ENCODE results near the gene XNDC1N. TPM values are rescaled to one million over a fixed set of nuclear protein-coding genes. Genes with fewer than 3 reads are reported as not detected.
A peak's percentile ranks its signal among the peaks of the same experiment; 100 is the strongest.

The XNDC1N gene
- total RNA-seq, 1 experiment from 2014 or later, result 15.8 TPM

DNA sequence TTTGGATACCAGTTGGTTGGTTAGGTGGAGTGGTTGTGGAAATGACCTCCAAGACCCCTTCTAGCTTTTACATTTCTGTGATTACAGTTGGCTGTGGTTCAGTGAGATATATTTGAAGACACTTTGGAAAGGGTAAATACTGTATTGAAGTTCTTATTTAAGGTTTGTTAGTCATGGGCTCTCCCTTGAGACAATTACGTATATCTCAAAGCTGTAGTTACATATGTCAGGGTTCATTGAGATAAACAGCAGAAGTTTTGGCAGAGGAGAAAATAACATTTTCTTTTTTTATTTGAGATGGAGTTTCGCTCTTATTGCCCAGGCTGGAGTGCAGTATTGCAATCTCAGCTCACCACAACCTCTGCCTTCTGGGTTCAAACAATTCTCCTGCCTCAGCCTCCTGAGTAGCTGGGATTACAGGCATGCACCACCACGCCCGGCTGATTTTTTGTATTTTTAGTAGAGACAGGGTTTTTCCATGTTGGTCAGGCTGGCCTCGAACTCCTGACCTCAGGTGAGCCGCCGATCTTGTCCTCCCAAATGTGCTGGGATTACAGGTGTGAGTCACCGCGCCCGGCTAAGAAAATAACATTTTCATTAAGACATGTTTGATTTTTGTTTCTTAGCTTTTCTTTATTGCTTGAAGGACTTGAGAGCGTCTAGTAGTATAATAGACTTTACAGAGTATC lies 2.3 kb upstream of the XNDC1N start:
- H3K27ac ChIP-seq (ENCODE audit: low read depth, low read length, poor library complexity, severe bottlenecking), result no peak overlapping the region

DNA sequence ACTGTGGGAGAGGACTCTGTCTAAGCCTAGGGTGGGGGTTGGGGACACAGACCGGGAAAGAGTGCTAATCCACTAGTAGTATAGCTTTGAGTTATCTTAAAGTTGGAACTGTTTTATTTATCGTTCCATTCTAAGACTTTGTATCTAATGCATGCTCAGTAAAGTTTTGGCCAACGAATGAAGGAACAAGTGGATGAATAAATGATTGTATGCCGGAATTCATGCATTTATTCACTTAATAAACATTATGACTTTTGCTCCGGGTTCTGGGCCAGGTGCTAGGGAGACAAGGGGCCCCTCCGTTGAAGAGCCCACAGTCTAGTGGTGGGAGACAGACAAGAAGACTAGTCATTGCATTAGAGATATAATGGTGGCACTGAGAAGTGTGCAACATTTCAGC lies 1.1 kb upstream of the XNDC1N start:
- POLR2A ChIA-PET (ENCODE audit: low non-redundant PET), result interaction anchor here (0.6 kb wide), 1 partner anchor 220 kb away, joined by 3 read pairs; no protein-coding TSS in a partner anchor
- no peak for TF ChIP-seq EZH2 (IDR thresholded peaks at IDR 0.05; ENCODE audit: borderline replicate concordance, low read depth, low read length, poor library complexity, severe bottlenecking)
- TF ChIP-seq, protein P1, sequence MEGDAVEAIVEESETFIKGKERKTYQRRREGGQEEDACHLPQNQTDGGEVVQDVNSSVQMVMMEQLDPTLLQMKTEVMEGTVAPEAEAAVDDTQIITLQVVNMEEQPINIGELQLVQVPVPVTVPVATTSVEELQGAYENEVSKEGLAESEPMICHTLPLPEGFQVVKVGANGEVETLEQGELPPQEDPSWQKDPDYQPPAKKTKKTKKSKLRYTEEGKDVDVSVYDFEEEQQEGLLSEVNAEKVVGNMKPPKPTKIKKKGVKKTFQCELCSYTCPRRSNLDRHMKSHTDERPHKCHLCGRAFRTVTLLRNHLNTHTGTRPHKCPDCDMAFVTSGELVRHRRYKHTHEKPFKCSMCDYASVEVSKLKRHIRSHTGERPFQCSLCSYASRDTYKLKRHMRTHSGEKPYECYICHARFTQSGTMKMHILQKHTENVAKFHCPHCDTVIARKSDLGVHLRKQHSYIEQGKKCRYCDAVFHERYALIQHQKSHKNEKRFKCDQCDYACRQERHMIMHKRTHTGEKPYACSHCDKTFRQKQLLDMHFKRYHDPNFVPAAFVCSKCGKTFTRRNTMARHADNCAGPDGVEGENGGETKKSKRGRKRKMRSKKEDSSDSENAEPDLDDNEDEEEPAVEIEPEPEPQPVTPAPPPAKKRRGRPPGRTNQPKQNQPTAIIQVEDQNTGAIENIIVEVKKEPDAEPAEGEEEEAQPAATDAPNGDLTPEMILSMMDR (conservative IDR thresholded peaks at IDR 0.05; ENCODE audit: low read depth, low read length), result no peak
- CTCF ChIA-PET, result no interaction called here
- peak overlapping the region; percentile 99 for H3K27ac ChIP-seq (ENCODE audit: low read depth, low read length, poor library complexity, severe bottlenecking)
- H3K9me3 ChIP-seq (ENCODE audit: low read depth, low read length, poor library complexity, severe bottlenecking), result no peaks in the 10 kb centered on the region
- no peaks in the 10 kb centered on the region for H3K27me3 ChIP-seq (replicated peaks; ENCODE audit: insufficient read depth, low read depth, low read length, poor library complexity)
- peaks cover 13% of the 10 kb centered on the region for H3K4me1 ChIP-seq (ENCODE audit: insufficient read depth, low read length, poor library complexity, severe bottlenecking)
- DNase-seq (ENCODE audit: low spot score), result no peak
- peak overlapping the region; percentile 71 for H3K4me3 ChIP-seq (ENCODE audit: low read depth, low read length, poor library complexity, severe bottlenecking)
- intact Hi-C loops (cut with micrococcal nuclease; ENCODE audit: unreplicated experiment), result no loop called here
- no TSS peak for BruUV-seq (replicated peaks)
- H3K36me3 ChIP-seq (ENCODE audit: insufficient read depth, low read length, poor library complexity, severe bottlenecking), result peaks cover 7% of the 10 kb centered on the region

More for the DNA sequence above, 2.3 kb upstream of the XNDC1N start:
- peaks cover 13% of the 10 kb centered on the region for H3K4me1 ChIP-seq (ENCODE audit: insufficient read depth, low read length, poor library complexity, severe bottlenecking)
- ChIA-PET CTCF (no interaction called here), POLR2A (ENCODE audit: low non-redundant PET) (no interaction called here)
- no peaks in the 10 kb centered on the region for H3K27me3 ChIP-seq (replicated peaks; ENCODE audit: insufficient read depth, low read depth, low read length, poor library complexity)
- H3K4me3 ChIP-seq (ENCODE audit: low read depth, low read length, poor library complexity, severe bottlenecking), result peak overlapping the region; percentile 71
- intact Hi-C loops (cut with micrococcal nuclease; ENCODE audit: unreplicated experiment), result no loop called here
- peaks cover 7% of the 10 kb centered on the region for H3K36me3 ChIP-seq (ENCODE audit: insufficient read depth, low read length, poor library complexity, severe bottlenecking)
- no peak for TF ChIP-seq EZH2 (IDR thresholded peaks at IDR 0.05; ENCODE audit: borderline replicate concordance, low read depth, low read length, poor library complexity, severe bottlenecking)
- TF ChIP-seq, protein P1 (conservative IDR thresholded peaks at IDR 0.05; ENCODE audit: low read depth, low read length), result no peak
- no peak for DNase-seq (ENCODE audit: low spot score)
- no peaks in the 10 kb centered on the region for H3K9me3 ChIP-seq (ENCODE audit: low read depth, low read length, poor library complexity, severe bottlenecking)
- BruUV-seq (replicated peaks), result no TSS peak

DNA sequence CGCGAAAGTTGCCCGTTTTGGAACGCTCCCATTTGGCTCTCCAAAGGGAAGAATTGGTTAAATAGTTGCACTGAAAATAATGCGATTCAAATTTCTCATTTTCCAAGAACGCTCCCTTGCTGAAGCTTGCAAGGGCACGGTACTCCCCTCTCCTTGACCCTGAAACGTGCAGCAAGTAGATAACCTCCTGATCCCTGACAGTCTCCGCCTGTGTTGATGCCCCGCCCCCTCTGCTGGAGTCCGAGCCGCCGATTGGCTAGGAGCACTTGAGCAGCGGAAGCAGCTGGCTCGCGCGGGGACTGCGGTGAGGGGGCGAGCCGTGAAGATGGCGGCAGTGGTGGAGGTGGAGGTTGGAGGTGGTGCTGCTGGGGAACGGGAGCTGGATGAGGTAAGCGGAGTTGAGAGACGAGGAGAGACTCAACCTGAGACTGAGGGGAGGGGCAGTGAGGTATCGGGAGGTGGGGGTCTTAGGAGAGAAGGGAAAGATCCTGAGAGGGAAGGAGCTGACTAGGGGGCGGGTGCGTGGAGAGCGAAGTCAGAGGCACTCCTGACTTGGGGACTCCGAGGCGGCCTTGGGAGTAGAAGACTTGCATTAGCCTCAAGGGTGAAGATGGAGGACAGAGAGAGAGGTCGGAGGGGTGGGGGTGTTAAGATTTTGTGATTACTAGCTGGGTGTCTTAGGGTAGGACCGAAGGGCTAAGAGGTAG lies 496 bp upstream of the XNDC1N start, which contains the start of gene RNF121:
TSS of gene RNF121 (plus strand) at position 310 of the 707 bp plus-strand sequence. CDS start at position 326, 16 bp downstream.
- DNase-seq (ENCODE audit: low spot score), result peak; percentile 99
- Histone ChIP-seq H3K4me1 (ENCODE audit: insufficient read depth, low read length, poor library complexity, severe bottlenecking) (peaks cover 13% of the 10 kb centered on the region), H3K27ac (ENCODE audit: low read depth, low read length, poor library complexity, severe bottlenecking) (peak within 1 kb of the TSS; percentile 99), H3K36me3 (ENCODE audit: insufficient read depth, low read length, poor library complexity, severe bottlenecking) (peaks cover 7% of the 10 kb centered on the region), H3K9me3 (ENCODE audit: low read depth, low read length, poor library complexity, severe bottlenecking) (no peaks in the 10 kb centered on the region), H3K27me3 (replicated peaks; ENCODE audit: insufficient read depth, low read depth, low read length, poor library complexity) (no peaks in the 10 kb centered on the region), H3K4me3 (ENCODE audit: low read depth, low read length, poor library complexity, severe bottlenecking) (peak within 1 kb of the TSS; percentile 71)
- TF ChIP-seq, protein P1 (conservative IDR thresholded peaks at IDR 0.05; ENCODE audit: low read depth, low read length), result no peak
- TF ChIP-seq EZH2 (IDR thresholded peaks at IDR 0.05; ENCODE audit: borderline replicate concordance, low read depth, low read length, poor library complexity, severe bottlenecking), result no peak
- ChIA-PET CTCF (no interaction called here), POLR2A (ENCODE audit: low non-redundant PET) (interaction anchor here (0.6 kb wide), 1 partner anchor 220 kb away, joined by 3 read pairs; no protein-coding TSS in a partner anchor)
- BruUV-seq (replicated peaks), result no TSS peak
- intact Hi-C loops (cut with micrococcal nuclease; ENCODE audit: unreplicated experiment), result no loop called here

Data from A673 (cell line).